Thyroid gland (tissue), 4 donors: Measurements from ENCODE around the gene NUDT22.

ENCODE experiments used
- POLR2A ChIP-seq, 2 donors: fragments of 450-650 bp; IDR thresholded peaks; one replicate each; pipeline ENCODE4 v1.6.1; 2017; ENCODE audit warnings: antibody characterized with exemption in 2 of 2, mild to moderate bottlenecking in 2 of 2, moderate library complexity in 1 of 2
- TF ChIP-seq, protein P1 (sequence below), 6 experiments: fragments of 200-600 bp in 3 of 6; fragments of 450-650 bp in 3 of 6; sonication (generic) in 3 of 6; IDR thresholded peaks; one replicate each; pipeline ENCODE4 v1.5.1; 2016 to 2019; ENCODE audit warnings: antibody characterized with exemption in 6 of 6, mild to moderate bottlenecking in 2 of 6, inconsistent platforms in 1 of 6, moderate library complexity in 1 of 6

DNA sequence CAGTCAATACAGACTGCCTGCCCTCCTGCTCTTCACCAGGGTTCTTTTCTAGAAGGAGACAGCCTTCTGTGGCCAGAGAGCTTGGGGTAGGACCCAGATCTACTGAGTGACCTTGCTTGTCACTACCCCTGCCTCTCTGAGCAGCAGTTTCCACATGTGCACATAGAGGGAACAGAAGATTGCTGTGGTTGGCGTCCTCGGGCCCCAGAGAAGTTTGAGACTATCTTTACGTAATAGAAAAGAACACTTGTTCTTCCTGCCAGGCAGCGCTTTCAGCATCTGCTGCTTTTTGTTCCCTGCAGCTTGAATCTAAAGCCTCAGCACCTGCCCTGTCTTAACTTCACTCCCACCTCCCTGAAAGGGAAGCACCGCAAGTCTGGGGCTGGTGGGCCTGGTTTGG, 12.9 kb downstream of the NUDT22 start:
- TF ChIP-seq, protein P1, sequence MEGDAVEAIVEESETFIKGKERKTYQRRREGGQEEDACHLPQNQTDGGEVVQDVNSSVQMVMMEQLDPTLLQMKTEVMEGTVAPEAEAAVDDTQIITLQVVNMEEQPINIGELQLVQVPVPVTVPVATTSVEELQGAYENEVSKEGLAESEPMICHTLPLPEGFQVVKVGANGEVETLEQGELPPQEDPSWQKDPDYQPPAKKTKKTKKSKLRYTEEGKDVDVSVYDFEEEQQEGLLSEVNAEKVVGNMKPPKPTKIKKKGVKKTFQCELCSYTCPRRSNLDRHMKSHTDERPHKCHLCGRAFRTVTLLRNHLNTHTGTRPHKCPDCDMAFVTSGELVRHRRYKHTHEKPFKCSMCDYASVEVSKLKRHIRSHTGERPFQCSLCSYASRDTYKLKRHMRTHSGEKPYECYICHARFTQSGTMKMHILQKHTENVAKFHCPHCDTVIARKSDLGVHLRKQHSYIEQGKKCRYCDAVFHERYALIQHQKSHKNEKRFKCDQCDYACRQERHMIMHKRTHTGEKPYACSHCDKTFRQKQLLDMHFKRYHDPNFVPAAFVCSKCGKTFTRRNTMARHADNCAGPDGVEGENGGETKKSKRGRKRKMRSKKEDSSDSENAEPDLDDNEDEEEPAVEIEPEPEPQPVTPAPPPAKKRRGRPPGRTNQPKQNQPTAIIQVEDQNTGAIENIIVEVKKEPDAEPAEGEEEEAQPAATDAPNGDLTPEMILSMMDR (IDR thresholded peaks at IDR 0.05) = no peak
- no peak for TF ChIP-seq POLR2A (IDR thresholded peaks at IDR 0.05)
